Measurements from ENCODE around the gene TCP11.
"Not testable (repeated sequence)": the region's sequence is repeated elsewhere in the genome, so short reads cannot be mapped to it uniquely, and the experiment has no call there.

TCP11 gene

DNA sequence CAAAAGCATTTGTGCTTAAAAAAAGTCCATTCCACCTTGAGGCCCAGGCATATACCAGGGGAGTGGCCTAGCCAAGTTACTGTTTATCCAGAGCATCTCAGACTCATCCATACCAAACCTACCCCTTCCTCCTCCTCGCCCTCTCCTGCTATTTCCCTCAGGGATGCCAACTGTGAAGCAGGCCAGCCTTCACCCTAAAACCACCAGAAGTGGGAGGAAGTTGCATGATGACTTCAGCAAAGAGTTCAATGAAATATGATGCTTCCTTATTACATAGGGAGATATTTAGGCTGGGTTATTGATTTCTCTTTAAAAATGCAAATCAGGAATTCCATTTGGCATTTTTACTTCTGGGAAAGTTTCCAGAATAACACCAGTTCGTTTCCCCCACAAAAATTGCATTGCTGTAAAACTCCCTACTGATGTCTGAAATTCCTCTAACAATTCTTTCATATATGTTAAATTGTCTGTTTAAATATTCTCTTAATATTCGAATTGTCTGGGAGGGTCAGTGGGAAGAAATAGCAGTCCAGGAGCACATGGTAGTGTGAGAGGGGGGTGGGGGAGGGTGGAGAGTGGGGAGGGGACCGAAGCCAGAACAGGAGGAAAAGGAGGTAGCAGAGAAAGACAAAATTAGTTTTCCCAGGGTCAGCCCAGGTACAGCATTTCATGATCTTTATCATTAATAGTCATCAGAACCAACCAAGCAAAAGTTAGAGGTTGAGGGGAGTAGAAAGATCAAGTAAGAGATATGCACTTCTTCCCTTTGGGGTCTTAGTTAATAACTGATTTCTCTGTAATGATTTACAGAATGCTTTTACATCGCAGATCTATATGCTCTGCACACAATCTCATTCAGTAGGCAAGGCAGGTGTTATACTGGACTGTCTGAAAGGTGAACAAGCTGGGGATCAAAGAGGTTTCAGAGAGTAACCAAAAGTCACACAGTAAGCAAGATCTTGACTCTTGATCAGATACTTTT is 1.7 kb upstream of the TCP11 start:
- DNase-seq, result peak; percentile 50 to 74

DNA sequence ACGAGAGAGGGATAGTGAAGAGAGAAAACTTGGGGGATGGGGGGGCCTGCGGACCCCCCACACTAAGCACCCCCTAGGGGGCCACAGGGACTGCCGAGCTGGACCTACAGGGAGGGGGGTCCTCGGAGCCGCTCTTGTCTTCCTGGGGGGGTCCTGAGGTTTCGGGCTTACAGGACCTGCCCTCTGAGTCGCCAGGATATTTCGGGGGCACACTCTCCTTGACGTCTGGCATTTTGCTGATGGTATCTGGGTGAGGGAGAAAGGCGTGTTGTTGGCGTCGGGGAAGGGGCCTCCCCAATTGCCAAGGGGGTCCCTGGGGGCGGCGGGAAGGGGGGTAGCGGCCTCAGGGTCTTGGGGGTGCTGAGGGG is 516 bp downstream of the TCP11 start:
- no peak for DNase-seq

- peak; percentile 26 to 71 for DNase-seq
Measured at GRCh38 chr6:35139924-35140638, 1.1 kb downstream of the TCP11 start.

GRCh38 chr6:35139470-35139869 is 1.7 kb downstream of the TCP11 start:
- DNase-seq, result no peak

DNA sequence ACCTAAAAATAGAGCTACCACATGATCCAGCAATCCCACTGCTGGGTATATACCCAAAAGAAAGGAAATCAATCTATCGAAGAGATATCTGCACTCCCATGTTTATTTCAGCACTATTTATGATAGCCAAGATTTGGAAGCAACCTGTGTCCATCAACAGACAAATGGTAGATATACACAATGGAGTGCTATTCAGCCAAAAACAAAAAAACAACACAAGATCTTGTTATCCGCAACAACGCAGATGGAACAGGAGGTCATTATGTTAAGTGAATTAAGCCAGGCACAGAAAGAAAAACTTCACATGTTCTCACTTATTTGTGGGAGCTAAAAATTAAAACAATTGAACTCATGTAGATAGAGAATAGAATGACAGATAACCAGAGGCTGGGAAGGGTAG is 2.9 kb downstream of the TCP11 start:
- DNase-seq, result not testable (repeated sequence)

DNA sequence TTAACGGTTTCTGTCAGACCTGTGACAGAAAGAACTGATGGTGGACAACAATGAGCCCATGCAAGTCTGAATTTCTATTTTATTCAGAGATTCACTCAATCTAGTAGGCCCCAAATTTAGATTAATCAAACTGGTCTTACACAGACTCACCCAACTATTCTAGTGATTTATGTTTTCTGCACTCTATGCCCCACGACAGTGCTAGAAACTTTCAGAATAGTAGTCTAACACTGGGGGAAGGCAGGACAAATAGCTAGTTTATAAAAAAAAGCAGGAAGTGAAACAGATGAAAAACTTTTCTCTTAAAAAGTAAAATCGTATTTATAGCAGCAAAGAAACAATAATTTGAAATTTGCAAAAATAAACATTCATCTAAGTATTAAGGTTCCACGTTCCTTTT is 5.0 kb downstream of the TCP11 start:
- no peak for DNase-seq

DNA sequence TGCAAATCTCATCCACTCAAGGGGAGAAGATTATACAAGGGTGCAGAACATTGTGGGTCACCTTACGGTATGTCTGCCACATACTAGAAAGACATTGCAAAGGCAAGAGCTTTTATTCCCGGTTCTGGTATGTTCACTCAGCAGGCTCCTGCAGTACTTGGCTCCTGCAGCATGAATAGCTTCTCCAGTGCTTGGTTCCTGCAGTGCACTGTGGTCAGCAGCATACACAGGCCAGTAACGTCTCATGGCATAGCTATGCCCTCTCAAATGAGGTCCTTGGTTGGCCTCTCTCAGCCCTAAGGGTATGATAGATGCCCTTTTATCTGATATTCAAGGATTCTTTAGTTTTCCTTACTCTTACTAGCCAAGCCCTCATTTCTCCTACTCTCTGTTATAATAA is 12.6 kb downstream of the TCP11 start:
- no peak for DNase-seq

GRCh38 chr6:35128042-35128441 is 13.1 kb downstream of the TCP11 start:
- DNase-seq, result no peak

- no peak for DNase-seq
Measured at GRCh38 chr6:35124356-35124755, 16.8 kb downstream of the TCP11 start.

DNA sequence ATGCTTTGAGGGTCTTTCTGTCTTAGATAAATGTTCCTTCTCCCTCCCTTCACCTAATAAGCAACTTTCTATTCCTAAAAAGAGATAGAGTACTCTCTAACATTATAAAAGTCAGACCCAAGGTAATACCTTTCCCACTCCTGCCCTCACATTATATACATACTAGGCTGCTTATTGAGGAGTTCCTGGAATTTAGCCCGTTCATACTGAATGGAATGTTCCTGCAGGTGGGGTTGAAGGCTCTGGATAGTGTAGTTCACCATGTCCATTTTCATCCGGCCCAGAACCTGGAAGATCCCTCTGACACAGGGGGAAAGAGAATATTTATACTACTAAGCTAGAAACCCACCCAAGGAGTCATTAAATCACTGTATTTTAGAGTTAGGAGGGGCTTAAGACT is 20.4 kb downstream of the TCP11 start:
- no peak for DNase-seq

DNA sequence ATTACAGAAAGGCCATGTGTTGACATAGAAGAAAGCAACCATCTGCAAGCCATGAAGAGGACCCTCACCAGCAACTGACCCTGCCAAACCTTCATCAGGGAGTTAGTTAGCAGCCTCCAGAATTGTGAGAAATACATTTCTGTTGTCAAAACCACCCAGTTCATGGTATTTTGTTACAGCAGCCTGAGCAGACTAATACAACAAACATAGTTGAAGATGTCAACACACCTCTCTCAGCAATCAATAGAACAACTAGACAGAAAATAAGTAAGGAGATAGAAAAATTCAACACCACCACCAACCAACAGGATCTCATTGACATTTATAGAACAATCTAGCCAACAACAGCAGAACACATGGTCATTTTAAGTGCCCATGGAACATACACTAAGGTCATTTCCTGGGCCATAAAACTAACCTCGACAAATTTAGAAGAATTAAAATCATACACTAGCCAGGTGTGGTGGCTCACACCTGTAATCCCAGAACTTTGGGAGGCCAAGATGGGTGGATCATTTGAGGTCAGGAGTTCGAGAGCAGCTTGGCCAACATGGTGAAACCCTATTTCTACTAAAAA is 32.7 kb downstream of the TCP11 start:
- no peak for DNase-seq

DNA sequence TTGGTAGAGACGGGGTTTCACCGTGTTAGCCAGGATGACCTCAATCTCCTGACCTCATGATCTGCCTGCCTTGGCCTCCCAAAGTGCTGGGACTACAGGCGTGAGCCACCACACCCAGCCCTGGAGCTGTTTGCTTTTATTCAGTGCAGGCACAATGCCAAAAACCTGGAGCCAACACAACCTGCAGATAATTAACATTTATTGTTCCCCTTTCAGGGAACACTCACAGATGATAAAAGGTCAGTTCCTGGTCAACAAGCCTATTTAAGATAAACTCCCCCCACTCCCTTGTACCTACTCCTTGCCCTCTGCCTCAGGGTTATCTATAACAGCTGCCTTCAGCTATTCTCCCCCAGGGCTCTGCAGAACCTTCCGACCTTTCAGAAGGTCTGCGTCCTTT is 33.4 kb downstream of the TCP11 start:
- DNase-seq, result not testable (repeated sequence)

DNA sequence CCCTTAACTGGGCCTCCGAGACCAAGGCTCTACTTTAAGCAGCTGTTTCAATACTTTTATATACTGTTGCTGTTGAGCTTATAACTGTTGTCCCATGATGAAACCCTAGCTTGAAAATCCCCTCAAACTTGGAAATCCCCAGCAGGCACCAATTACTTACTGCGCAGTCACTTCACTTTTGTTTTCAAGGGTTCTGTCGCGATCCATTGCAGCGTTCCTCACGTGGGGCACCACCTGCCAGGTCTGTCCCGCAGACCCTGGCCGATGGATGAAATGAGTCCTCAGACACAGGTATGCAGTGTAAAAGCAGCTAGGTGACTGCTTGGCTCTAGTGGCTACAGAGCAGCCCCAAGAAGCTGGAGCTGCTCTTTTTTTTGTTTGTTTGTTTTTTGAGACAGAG is 33.9 kb downstream of the TCP11 start:
- DNase-seq, result not testable (repeated sequence)

- DNase-seq, result not testable (repeated sequence)
Measured at GRCh38 chr6:35106061-35106460, 35.1 kb downstream of the TCP11 start.

- DNase-seq, result no peak
Measured at GRCh38 chr6:35105078-35105477, 36.1 kb downstream of the TCP11 start.

DNA sequence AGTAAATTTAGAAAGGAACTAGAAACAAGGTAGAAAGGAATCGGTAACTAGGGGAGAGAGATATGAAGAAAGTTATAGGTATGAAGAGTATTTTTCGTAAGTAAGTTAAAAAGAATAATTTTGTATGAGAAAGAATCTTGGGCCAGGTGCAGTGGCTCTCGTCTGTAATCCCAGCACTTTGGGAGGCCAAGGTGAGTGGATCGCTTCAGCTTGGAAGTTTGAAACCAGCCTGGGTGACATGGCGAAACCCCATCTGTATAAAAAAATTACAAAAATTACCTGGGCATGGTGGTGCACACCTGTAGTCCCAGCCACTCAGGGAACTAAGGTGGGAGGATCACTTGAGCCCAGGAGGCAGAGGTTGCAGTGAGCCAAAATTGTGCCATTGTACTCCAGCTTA is 42.0 kb downstream of the TCP11 start:
- no peak for DNase-seq

- no peak for DNase-seq
Measured at GRCh38 chr6:35096129-35096862, 44.8 kb downstream of the TCP11 start.

DNA sequence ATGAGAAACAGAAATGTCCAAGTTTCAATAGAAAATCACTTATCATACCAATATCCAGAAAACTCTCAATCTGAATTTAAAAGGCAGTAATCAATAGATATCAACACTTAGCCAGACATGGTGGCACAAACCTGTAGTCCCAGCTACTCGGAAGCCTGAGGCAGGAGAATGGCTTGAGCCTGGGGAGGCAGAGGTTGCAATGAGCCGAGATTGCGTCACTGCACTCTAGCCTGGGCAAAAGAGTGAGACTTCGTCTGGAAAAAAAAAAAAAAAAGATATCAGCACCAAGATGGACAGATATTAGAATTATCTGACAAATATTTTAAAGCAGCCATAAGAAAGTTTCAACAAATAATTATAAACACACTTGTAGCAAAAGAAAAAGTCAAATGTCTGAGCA is 47.0 kb downstream of the TCP11 start:
- DNase-seq, result no peak

GRCh38 chr6:35093783-35094182 is 47.4 kb downstream of the TCP11 start:
- no peak for DNase-seq

DNA sequence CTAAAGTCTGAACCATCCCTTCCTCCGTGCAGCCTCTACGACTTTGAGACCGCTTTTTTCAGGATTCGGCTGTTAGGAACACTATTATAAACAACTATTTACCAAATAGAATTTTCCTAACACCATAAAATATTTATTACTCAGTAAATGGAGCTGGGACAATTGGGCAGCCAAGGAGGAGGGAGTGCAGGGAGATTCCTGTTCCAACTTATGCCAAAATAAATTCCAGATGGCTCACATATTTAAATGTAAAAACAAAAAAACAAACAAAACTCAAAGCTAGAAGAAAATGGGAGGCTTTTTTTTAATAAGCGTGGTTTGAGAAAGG is 48.1 kb downstream of the TCP11 start:
- DNase-seq, result no peak

GRCh38 chr6:35092362-35093117 is 48.6 kb downstream of the TCP11 start:
- no peak for DNase-seq

- DNase-seq, result no peak
Measured at GRCh38 chr6:35091346-35092083, 49.6 kb downstream of the TCP11 start.
